GM12864 (cell line): ENCODE results near the gene MYH10.

Experiments
- DNase-seq: peaks from one replicate; pipeline ENCODE4 v3.0.0-alpha.2; 2011; ENCODE audit warnings: low read depth
- H3K4me3 ChIP-seq: 2 replicates; pipeline ENCODE4 v1.5.1; 2011; ENCODE audit warnings: mild to moderate bottlenecking, low read depth, low read length, control low read depth
- TF ChIP-seq, protein P1 (sequence below): IDR thresholded peaks from 2 replicates; pipeline ENCODE4 v1.5.1; 2011; ENCODE audit warnings: low read depth, mild to moderate bottlenecking, moderate library complexity, low read length, control low read depth, inconsistent platforms; ENCODE audit errors: missing control alignments

The MYH10 gene

DNA sequence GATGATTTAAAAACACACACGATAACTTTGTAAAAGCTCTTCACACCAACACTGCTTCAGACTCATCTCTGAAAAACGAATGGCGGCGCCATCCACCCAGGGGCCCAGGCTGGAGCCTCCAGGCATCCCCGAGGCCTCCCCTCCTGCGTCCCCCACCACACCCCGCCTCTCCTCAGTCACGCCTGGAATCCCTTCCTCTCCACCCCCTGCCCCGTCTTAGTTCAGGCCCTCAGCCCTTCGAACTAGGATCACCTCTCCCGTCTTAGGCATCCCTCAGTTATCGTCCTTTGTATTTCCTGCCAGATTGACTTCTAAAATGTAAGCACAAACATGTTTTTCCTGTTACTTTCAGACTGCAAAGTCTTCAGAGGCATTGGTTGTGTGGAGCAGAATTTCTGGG is 136.5 kb downstream of the MYH10 start:
- no peak overlapping the region for H3K4me3 ChIP-seq
- DNase-seq: no peak
- TF ChIP-seq, protein P1, sequence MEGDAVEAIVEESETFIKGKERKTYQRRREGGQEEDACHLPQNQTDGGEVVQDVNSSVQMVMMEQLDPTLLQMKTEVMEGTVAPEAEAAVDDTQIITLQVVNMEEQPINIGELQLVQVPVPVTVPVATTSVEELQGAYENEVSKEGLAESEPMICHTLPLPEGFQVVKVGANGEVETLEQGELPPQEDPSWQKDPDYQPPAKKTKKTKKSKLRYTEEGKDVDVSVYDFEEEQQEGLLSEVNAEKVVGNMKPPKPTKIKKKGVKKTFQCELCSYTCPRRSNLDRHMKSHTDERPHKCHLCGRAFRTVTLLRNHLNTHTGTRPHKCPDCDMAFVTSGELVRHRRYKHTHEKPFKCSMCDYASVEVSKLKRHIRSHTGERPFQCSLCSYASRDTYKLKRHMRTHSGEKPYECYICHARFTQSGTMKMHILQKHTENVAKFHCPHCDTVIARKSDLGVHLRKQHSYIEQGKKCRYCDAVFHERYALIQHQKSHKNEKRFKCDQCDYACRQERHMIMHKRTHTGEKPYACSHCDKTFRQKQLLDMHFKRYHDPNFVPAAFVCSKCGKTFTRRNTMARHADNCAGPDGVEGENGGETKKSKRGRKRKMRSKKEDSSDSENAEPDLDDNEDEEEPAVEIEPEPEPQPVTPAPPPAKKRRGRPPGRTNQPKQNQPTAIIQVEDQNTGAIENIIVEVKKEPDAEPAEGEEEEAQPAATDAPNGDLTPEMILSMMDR: no peak

DNA sequence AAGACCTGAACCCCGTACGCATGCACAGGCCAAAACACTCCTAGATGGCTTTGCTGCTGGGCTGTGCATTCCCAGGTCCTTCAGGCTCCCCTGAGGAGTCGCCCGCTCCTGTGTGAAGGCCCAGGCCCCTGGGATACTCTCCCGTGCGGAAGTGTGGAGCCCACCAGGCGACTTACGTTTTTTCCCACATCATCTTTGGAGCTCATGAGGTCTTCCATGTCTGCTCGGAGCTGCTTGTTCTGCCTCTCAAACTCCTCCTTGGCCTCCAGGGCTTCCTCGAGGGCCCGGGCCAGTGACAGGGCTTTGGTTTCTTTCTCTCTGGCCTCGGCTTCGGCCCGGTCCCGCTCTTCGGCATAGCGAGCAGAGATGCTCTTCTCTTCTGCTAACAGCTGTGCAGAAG is 138.4 kb downstream of the MYH10 start:
- DNase-seq: no peak

DNA sequence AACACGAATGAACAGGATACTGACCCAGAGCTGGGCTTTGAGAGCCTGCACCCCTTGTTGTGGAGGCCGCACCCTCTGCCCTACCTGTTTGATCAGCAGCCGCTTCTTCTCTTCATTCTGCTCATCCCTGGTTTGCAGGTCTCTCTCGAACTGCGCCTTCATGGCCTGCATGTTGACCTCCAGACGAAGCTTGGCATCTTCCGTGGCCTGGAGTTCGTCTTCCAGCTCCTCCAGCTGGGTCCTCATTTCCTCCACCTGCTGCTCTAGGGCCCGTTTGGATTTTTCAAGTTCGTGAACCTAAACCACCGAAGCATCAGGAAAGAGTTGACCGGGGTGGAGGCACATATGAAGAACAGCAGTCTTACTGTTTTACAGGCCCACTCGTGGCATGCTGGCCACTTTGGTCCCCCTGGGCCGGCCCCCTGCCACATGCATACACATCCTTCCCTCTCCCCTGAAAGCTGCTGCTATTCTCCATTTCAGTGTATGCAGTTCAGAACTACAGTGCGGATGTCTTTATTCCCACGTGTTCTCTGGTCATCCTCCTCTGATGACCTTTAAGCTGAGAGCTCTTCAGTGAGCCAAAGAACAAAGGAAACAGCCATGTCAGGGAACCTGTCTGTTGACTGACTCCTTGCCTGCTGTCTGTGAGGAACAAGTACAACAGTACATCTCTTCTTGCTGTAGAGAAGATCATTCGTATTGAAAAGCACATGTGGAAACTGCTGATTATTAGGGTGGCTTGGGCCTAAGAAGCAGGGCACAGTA is 140.1 kb downstream of the MYH10 start:
- no peak for DNase-seq
- TF ChIP-seq, protein P1: no peak
- H3K4me3 ChIP-seq: no peak overlapping the region

More for the DNA sequence above, 138.4 kb downstream of the MYH10 start:
- no peak overlapping the region for H3K4me3 ChIP-seq
- TF ChIP-seq, protein P1: no peak

DNA sequence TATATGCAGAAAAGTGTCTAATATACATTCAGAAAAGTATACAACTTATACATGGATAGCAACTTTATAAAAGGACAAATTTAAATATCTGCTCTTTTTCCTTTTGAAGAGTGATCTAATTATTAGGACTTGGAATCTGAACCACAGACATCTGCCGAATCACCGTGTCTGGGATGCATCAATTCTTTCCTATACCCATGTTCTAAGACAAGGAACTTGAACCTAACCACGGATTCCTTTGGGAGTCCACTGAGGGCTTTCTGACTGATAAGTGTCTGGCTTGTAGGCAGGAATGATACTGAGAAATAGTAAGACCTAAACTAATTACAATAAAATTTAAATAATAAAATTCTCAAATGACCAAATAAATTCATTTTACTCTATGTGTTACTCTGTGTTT is 140.7 kb downstream of the MYH10 start:
- DNase-seq: no peak
- TF ChIP-seq, protein P1: no peak

DNA sequence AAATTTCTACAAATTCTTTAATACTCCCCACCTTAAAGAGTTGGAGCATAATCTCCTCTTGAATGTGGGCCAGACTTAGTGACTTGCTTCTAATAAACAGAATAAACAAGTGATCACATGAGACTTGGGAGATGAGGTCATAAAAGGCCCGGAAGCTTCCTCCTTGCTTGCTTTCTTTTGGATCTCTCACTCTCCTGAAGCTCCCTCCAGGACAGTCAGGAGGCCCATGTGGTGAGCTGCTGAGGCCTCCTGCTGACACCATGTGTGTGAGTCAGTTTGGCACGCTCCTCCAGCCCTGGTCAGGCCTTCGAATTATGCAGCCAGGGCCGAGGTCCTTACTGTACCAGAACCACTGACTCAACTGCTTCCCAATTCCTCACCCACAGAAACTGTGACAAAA is 141.6 kb downstream of the MYH10 start:
- no peak for DNase-seq

More for the DNA sequence above, 140.7 kb downstream of the MYH10 start:
- H3K4me3 ChIP-seq: no peak overlapping the region

DNA sequence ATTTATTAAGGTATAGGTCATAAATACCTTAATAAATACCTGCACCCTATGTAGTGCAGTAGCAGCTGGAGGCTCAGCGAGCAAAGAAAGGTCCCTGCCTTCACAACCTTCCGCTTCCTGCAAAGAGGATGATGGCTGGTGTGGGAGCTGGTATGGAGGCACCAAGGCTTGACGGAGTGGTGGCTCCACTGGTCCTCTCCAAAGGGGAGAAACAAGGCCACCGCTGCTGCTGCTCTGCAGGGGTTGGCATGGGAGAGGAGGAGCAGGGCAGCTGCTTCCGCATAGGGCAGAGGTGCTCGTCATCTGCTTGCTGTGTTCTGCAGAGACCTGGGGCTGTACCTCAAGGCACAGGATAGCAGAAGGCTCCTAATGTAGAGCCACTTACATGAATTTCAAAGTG is 142.0 kb downstream of the MYH10 start:
- TF ChIP-seq, protein P1: no peak
- no peak for DNase-seq
- H3K4me3 ChIP-seq: no peak overlapping the region

More for the DNA sequence above, 141.6 kb downstream of the MYH10 start:
- no peak overlapping the region for H3K4me3 ChIP-seq
- TF ChIP-seq, protein P1: no peak

DNA sequence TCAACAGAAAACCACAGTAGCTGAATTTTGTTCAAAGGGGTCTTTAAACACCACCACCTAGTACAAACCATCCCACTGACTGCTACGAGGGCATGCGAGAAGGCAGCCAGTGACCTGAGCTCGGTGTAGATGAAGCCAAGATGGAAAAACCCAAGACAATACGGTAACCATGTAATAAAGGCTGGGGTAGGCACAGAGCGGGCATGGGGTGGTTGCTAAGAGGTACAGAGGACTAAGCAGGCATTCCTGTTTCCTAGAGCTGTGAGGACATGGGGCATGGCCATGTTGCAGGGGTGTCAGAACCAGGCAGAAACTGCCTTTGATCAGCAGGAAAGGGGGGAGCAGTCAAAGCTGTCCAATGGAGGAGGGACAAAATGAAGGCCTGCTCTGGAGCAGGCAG is 142.8 kb downstream of the MYH10 start:
- no peak for DNase-seq
- TF ChIP-seq, protein P1: no peak
- no peak overlapping the region for H3K4me3 ChIP-seq
